ENCODE data around the gene SLCO3A1.
A peak's percentile ranks its signal among the peaks of the same experiment; 100 is the strongest.
"Not testable (repeated sequence)": the region's sequence is repeated elsewhere in the genome, so short reads cannot be mapped to it uniquely, and the experiment has no call there.

Gene SLCO3A1

GRCh38 chr15:91942720-91943394, 89.3 kb downstream of the SLCO3A1 start:
- peak in 1 of 2 experiments; percentile 17 for DNase-seq

- no peak for DNase-seq
These were observed 90.8 kb downstream of the SLCO3A1 start for GRCh38 chr15:91944331-91944730.

- DNase-seq, result no peak
These were observed 91.9 kb downstream of the SLCO3A1 start for GRCh38 chr15:91945385-91945784.

GRCh38 chr15:91946075-91946474, 92.6 kb downstream of the SLCO3A1 start:
- DNase-seq, result peak; percentile 63 to 92

GRCh38 chr15:91946581-91947292, 93.2 kb downstream of the SLCO3A1 start:
- peak; percentile 57 for DNase-seq

GRCh38 chr15:91947293-91947679, 93.8 kb downstream of the SLCO3A1 start:
- DNase-seq, result no peak

GRCh38 chr15:91947683-91948608, 94.4 kb downstream of the SLCO3A1 start:
- DNase-seq, result peak in 1 of 2 experiments; percentile 22

GRCh38 chr15:91949361-91949760, 95.9 kb downstream of the SLCO3A1 start:
- DNase-seq, result no peak

GRCh38 chr15:91950054-91950453, 96.5 kb downstream of the SLCO3A1 start:
- DNase-seq, result no peak

- DNase-seq, result no peak
These were observed 97.3 kb downstream of the SLCO3A1 start for GRCh38 chr15:91950631-91951329.

- DNase-seq, result no peak
These were observed 98.7 kb downstream of the SLCO3A1 start for GRCh38 chr15:91952216-91952615.

GRCh38 chr15:91953432-91953831, 99.9 kb downstream of the SLCO3A1 start:
- DNase-seq, result no peak

- no peak for DNase-seq
These were observed 100.8 kb downstream of the SLCO3A1 start for GRCh38 chr15:91954292-91954691.

GRCh38 chr15:91956026-91956723, 102.7 kb downstream of the SLCO3A1 start:
- no peak for DNase-seq

GRCh38 chr15:91961357-91961756, 107.8 kb downstream of the SLCO3A1 start:
- no peak for DNase-seq

GRCh38 chr15:91963747-91964146, 110.2 kb downstream of the SLCO3A1 start:
- not testable (repeated sequence) for DNase-seq

- no peak for DNase-seq
These were observed 112.1 kb downstream of the SLCO3A1 start for GRCh38 chr15:91965501-91966193.

GRCh38 chr15:91966194-91966552, 112.7 kb downstream of the SLCO3A1 start:
- DNase-seq, result no peak

- no peak for DNase-seq
These were observed 114.6 kb downstream of the SLCO3A1 start for GRCh38 chr15:91967935-91968606.

GRCh38 chr15:91968610-91969009, 115.1 kb downstream of the SLCO3A1 start:
- no peak for DNase-seq

GRCh38 chr15:91970142-91970541, 116.6 kb downstream of the SLCO3A1 start:
- no peak for DNase-seq

Data from NCI-H524 (cell line).